CD8-positive, alpha-beta memory T cell (primary cell): ENCODE data around the gene MYMX. TPM values are rescaled to one million over a fixed set of nuclear protein-coding genes. Genes with fewer than 3 reads are reported as not detected.
"Not testable (repeated sequence)": the region's sequence is repeated elsewhere in the genome, so short reads cannot be mapped to it uniquely, and the experiment has no call there.

Source experiments
- CTCF ChIA-PET: fragments of 350-600 bp; sonication (Branson Sonifier 250); formaldehyde crosslinking; loops from one replicate; lab custom pipeline; 2021; ENCODE audit warnings: antibody characterized with exemption; lab: Charles Lee
- POLR2A ChIA-PET: fragments of 350-600 bp; sonication (Branson Sonifier 250); formaldehyde crosslinking; loops from one replicate; lab custom pipeline; 2021; ENCODE audit warnings: antibody characterized with exemption; lab: Charles Lee
- DNase-seq, 5 donors: peaks; one replicate each; pipeline versions ENCODE4 v3.0.0 to v3.0.0-alpha.2; 2020 to 2022; ENCODE audit warnings: mixed read lengths in 1 of 5
- H3K27ac ChIP-seq: one replicate; pipeline ENCODE4 v1.7.0; 2013; ENCODE audit warnings: low read depth, mild to moderate bottlenecking, low read length, moderate library complexity
- H3K27me3 ChIP-seq: 2 replicates; pipeline ENCODE4 v1.7.0; 2013; ENCODE audit warnings: low read length, mild to moderate bottlenecking; ENCODE audit not compliant: insufficient read depth, poor library complexity, severe bottlenecking
- H3K36me3 ChIP-seq: 2 replicates; pipeline ENCODE4 v1.7.0; 2013; ENCODE audit warnings: mild to moderate bottlenecking, low read length, moderate library complexity; ENCODE audit not compliant: insufficient read depth
- H3K4me1 ChIP-seq: 2 replicates; pipeline ENCODE4 v1.7.0; 2013; ENCODE audit warnings: mild to moderate bottlenecking, low read length, moderate library complexity; ENCODE audit not compliant: insufficient read depth
- H3K4me3 ChIP-seq: 2 replicates; pipeline ENCODE4 v1.7.0; 2013; ENCODE audit warnings: mild to moderate bottlenecking, low read length
- H3K9me3 ChIP-seq: 2 replicates; pipeline ENCODE4 v1.7.0; 2013; ENCODE audit warnings: mild to moderate bottlenecking, low read length
- H3K27ac Mint-ChIP-seq, 8 donors: one replicate each; pipeline ENCODE4 v1.8.0; 2020 to 2021; ENCODE audit warnings: mixed read lengths in 8 of 8, mild to moderate bottlenecking in 6 of 8, inconsistent platforms in 3 of 8, moderate library complexity in 3 of 8
- H3K27me3 Mint-ChIP-seq, 2 donors: one replicate each; pipeline ENCODE4 v1.8.0; 2020 to 2021; ENCODE audit warnings: mixed read lengths in 2 of 2, mild to moderate bottlenecking in 1 of 2, moderate library complexity in 1 of 2
- H3K36me3 Mint-ChIP-seq, 3 donors: one replicate each; pipeline ENCODE4 v1.8.0; 2020 to 2021; ENCODE audit warnings: mixed read lengths in 3 of 3, inconsistent platforms in 1 of 3, mild to moderate bottlenecking in 1 of 3
- H3K4me1 Mint-ChIP-seq, 3 donors: one replicate each; pipeline ENCODE4 v1.8.0; 2020 to 2021; ENCODE audit warnings: mixed read lengths in 3 of 3, inconsistent platforms in 1 of 3, mild to moderate bottlenecking in 1 of 3
- H3K4me3 Mint-ChIP-seq, 7 donors: one replicate each; pipeline ENCODE4 v1.8.0; 2020 to 2021; ENCODE audit warnings: mixed read lengths in 7 of 7, mild to moderate bottlenecking in 6 of 7, moderate library complexity in 4 of 7, inconsistent platforms in 2 of 7
- H3K9me3 Mint-ChIP-seq, 5 donors: one replicate each; pipeline ENCODE4 v1.8.0; 2020 to 2022; ENCODE audit warnings: mixed read lengths in 5 of 5, mild to moderate bottlenecking in 3 of 5, moderate library complexity in 2 of 5, inconsistent platforms in 1 of 5
- polyA plus RNA-seq: library from polyadenylated mRNA; unstranded; fragments of 300-500 nt; fragmentation: Illumina TruSeq; gene quantifications from one replicate; pipeline ENCODE4 v1.2.3, GENCODE V29; 2021
- total RNA-seq, 2 experiments: library from RNA; stranded (reverse); gene quantifications; one replicate each; pipeline ENCODE4 v1.2.3, GENCODE V29; 2021

MYMX gene
- total and polyA plus RNA-seq, 3 experiments from 2014 or later: not detected

- no peak overlapping the region for H3K4me3 Mint-ChIP-seq
- CTCF ChIA-PET: interaction anchor here (1.2 kb wide), 1 partner anchor 147 kb away, joined by 3 read pairs; no protein-coding TSS in a partner anchor
- H3K36me3 ChIP-seq: no peaks in the 10 kb centered on the region
- peaks cover 7% of the 10 kb centered on the region for H3K4me1 ChIP-seq
- H3K27me3 Mint-ChIP-seq: peaks cover 14 to 23% of the 10 kb centered on the region in 2 donors
- POLR2A ChIA-PET: no interaction called here
- no peaks in the 10 kb centered on the region for H3K9me3 ChIP-seq
- no peaks in the 10 kb centered on the region for H3K36me3 Mint-ChIP-seq
- H3K9me3 Mint-ChIP-seq: no peaks in the 10 kb centered on the region
- DNase-seq: no peak
- no peak overlapping the region for H3K27ac ChIP-seq
- H3K4me3 ChIP-seq: no peak overlapping the region
- peaks cover 5 to 7% (median 6%) of the 10 kb centered on the region in 3 donors for H3K4me1 Mint-ChIP-seq
- no peaks in the 10 kb centered on the region for H3K27me3 ChIP-seq
- H3K27ac Mint-ChIP-seq: no peak overlapping the region
These were observed 26.0 kb upstream of the MYMX start for GRCh38 chr6:44190715-44191114.

- no peak overlapping the region for H3K4me3 ChIP-seq
- H3K9me3 ChIP-seq: no peaks in the 10 kb centered on the region
- no peaks in the 10 kb centered on the region for H3K36me3 ChIP-seq
- H3K27me3 ChIP-seq: no peaks in the 10 kb centered on the region
- peak overlapping the region; percentile 24 for H3K27ac ChIP-seq
- H3K36me3 Mint-ChIP-seq: no peaks in the 10 kb centered on the region
- DNase-seq: no peak
- H3K27me3 Mint-ChIP-seq: peaks cover 11 to 19% of the 10 kb centered on the region in 2 donors
- ChIA-PET CTCF (interaction anchor here (0.8 kb wide), 1 partner anchor 96 kb away, joined by 4 read pairs; no protein-coding TSS in a partner anchor), POLR2A (no interaction called here)
- H3K4me1 Mint-ChIP-seq: no peaks in the 10 kb centered on the region
- no peaks in the 10 kb centered on the region for H3K9me3 Mint-ChIP-seq
- H3K4me3 Mint-ChIP-seq: no peak overlapping the region
- no peaks in the 10 kb centered on the region for H3K4me1 ChIP-seq
- H3K27ac Mint-ChIP-seq: no peak overlapping the region
These were observed 24.2 kb upstream of the MYMX start for GRCh38 chr6:44192428-44193041.

GRCh38 chr6:44193307-44193910, 23.3 kb upstream of the MYMX start:
- Histone ChIP-seq H3K4me1 (no peaks in the 10 kb centered on the region), H3K36me3 (no peaks in the 10 kb centered on the region), H3K4me3 (no peak overlapping the region), H3K27me3 (no peaks in the 10 kb centered on the region), H3K27ac (no peak overlapping the region), H3K9me3 (no peaks in the 10 kb centered on the region)
- H3K27me3 Mint-ChIP-seq: peaks cover 12 to 19% of the 10 kb centered on the region in 2 donors
- H3K4me3 Mint-ChIP-seq: no peak overlapping the region
- H3K9me3 Mint-ChIP-seq: no peaks in the 10 kb centered on the region
- ChIA-PET POLR2A (no interaction called here), CTCF (no interaction called here)
- no peaks in the 10 kb centered on the region for H3K4me1 Mint-ChIP-seq
- no peaks in the 10 kb centered on the region for H3K36me3 Mint-ChIP-seq
- no peak for DNase-seq
- H3K27ac Mint-ChIP-seq: no peak overlapping the region

GRCh38 chr6:44194326-44194725, 22.4 kb upstream of the MYMX start:
- Histone ChIP-seq H3K36me3 (no peaks in the 10 kb centered on the region), H3K4me3 (no peak overlapping the region), H3K9me3 (no peaks in the 10 kb centered on the region), H3K27ac (no peak overlapping the region), H3K27me3 (no peaks in the 10 kb centered on the region), H3K4me1 (no peaks in the 10 kb centered on the region)
- Mint-ChIP-seq H3K4me3 (no peak overlapping the region), H3K27me3 (peaks cover 13 to 23% of the 10 kb centered on the region in 2 donors), H3K27ac (no peak overlapping the region), H3K36me3 (no peaks in the 10 kb centered on the region), H3K4me1 (no peaks in the 10 kb centered on the region), H3K9me3 (no peaks in the 10 kb centered on the region)
- DNase-seq: no peak
- POLR2A ChIA-PET: no interaction called here
- CTCF ChIA-PET: no interaction called here

GRCh38 chr6:44196351-44196750, 20.4 kb upstream of the MYMX start:
- H3K9me3 ChIP-seq, H3K9me3 Mint-ChIP-seq, CTCF ChIA-PET, H3K36me3 ChIP-seq, H3K4me1 ChIP-seq, H3K27me3 ChIP-seq, H3K36me3 Mint-ChIP-seq, H3K27ac ChIP-seq, H3K4me3 Mint-ChIP-seq, DNase-seq, H3K27ac Mint-ChIP-seq, H3K4me1 Mint-ChIP-seq, H3K4me3 ChIP-seq: not testable (repeated sequence)
- POLR2A ChIA-PET: interaction anchor here (0.6 kb wide), 1 partner anchor 40 kb away, joined by 3 read pairs; no protein-coding TSS in a partner anchor
- H3K27me3 Mint-ChIP-seq: peaks cover 14 to 26% of the 10 kb centered on the region in 2 donors

- no peak overlapping the region for H3K27ac Mint-ChIP-seq
- Histone ChIP-seq H3K27me3 (no peaks in the 10 kb centered on the region), H3K9me3 (no peaks in the 10 kb centered on the region), H3K36me3 (no peaks in the 10 kb centered on the region), H3K27ac (no peak overlapping the region), H3K4me1 (no peaks in the 10 kb centered on the region), H3K4me3 (no peak overlapping the region)
- H3K4me1 Mint-ChIP-seq: no peaks in the 10 kb centered on the region
- H3K9me3 Mint-ChIP-seq: no peaks in the 10 kb centered on the region
- POLR2A ChIA-PET: interaction anchor here (0.6 kb wide), 1 partner anchor 9 kb away, joined by 3 read pairs; no protein-coding TSS in a partner anchor
- no peak overlapping the region for H3K4me3 Mint-ChIP-seq
- H3K27me3 Mint-ChIP-seq: peaks cover 12 to 25% of the 10 kb centered on the region in 2 donors
- DNase-seq: no peak
- CTCF ChIA-PET: interaction anchor here (1.5 kb wide), 1 partner anchor 140 kb away, joined by 3 read pairs; no protein-coding TSS in a partner anchor
- peaks cover 0 to 3% (median 0%) of the 10 kb centered on the region in 3 donors for H3K36me3 Mint-ChIP-seq
These were observed 18.0 kb upstream of the MYMX start for GRCh38 chr6:44198684-44199083.

GRCh38 chr6:44199883-44200282, 16.8 kb upstream of the MYMX start:
- H3K27ac Mint-ChIP-seq: no peak overlapping the region
- no peaks in the 10 kb centered on the region for H3K4me1 Mint-ChIP-seq
- no peaks in the 10 kb centered on the region for H3K9me3 Mint-ChIP-seq
- POLR2A ChIA-PET: no interaction called here
- no peak overlapping the region for H3K4me3 ChIP-seq
- no peak for DNase-seq
- CTCF ChIA-PET: interaction anchor here (1.5 kb wide), 1 partner anchor 139 kb away, joined by 3 read pairs; no protein-coding TSS in a partner anchor
- H3K36me3 ChIP-seq: no peaks in the 10 kb centered on the region
- H3K27me3 ChIP-seq: no peaks in the 10 kb centered on the region
- no peak overlapping the region for H3K4me3 Mint-ChIP-seq
- peaks cover 0 to 3% (median 0%) of the 10 kb centered on the region in 3 donors for H3K36me3 Mint-ChIP-seq
- peaks cover 9 to 23% of the 10 kb centered on the region in 2 donors for H3K27me3 Mint-ChIP-seq
- no peaks in the 10 kb centered on the region for H3K4me1 ChIP-seq
- H3K27ac ChIP-seq: no peak overlapping the region
- H3K9me3 ChIP-seq: no peaks in the 10 kb centered on the region

- no peaks in the 10 kb centered on the region for H3K27me3 ChIP-seq
- ChIA-PET POLR2A (no interaction called here), CTCF (interaction anchor here (1.3 kb wide), 1 partner anchor 21 kb away, joined by 3 read pairs; no protein-coding TSS in a partner anchor)
- no peaks in the 10 kb centered on the region for H3K9me3 ChIP-seq
- Mint-ChIP-seq H3K4me1 (no peaks in the 10 kb centered on the region), H3K27ac (no peak overlapping the region), H3K4me3 (no peak overlapping the region), H3K36me3 (peaks cover 0 to 3% (median 0%) of the 10 kb centered on the region in 3 donors), H3K9me3 (no peaks in the 10 kb centered on the region), H3K27me3 (peaks cover 9 to 25% of the 10 kb centered on the region in 2 donors)
- H3K4me1 ChIP-seq: no peaks in the 10 kb centered on the region
- H3K4me3 ChIP-seq: no peak overlapping the region
- DNase-seq: no peak
- no peaks in the 10 kb centered on the region for H3K36me3 ChIP-seq
- H3K27ac ChIP-seq: peak overlapping the region; percentile 47
These were observed 15.5 kb upstream of the MYMX start for GRCh38 chr6:44201200-44201599.
